ENCODE results near the gene ARHGAP12. TPM values are rescaled to one million over a fixed set of nuclear protein-coding genes. Genes with fewer than 3 reads are reported as not detected.

Gene ARHGAP12
- total and polyA plus RNA-seq, 2 donors (not counting 3 experiments of a cell fraction or from before 2014, with no cell fraction given): 5.8 to 19.3 TPM

- Histone ChIP-seq H3K9me3 (replicated peaks; ENCODE audit: control insufficient read depth, insufficient read depth, low read length) (no peaks in the 10 kb centered on the region), H3K4me1 (ENCODE audit: control insufficient read depth, extremely low read depth, insufficient read depth, low read length) (no peaks in the 10 kb centered on the region), H3K4me2 (ENCODE audit: insufficient read depth, low read length) (no peak overlapping the region), H2AFZ (ENCODE audit: low read depth, low read length) (no peak overlapping the region), H3K9me1 (replicated peaks; ENCODE audit: control insufficient read depth, extremely low read depth, insufficient read depth, low read length) (no peaks in the 10 kb centered on the region), H4K20me1 (replicated peaks; ENCODE audit: control insufficient read depth, extremely low read depth, insufficient read depth, low read length) (no peaks in the 10 kb centered on the region), H3K4me3 (replicated peaks in 1 of 3; ENCODE audit: insufficient read depth in 1 of 3, low read depth in 1 of 3, low read length in 3 of 3) (no peak overlapping the region), H3K9ac (replicated peaks; ENCODE audit: extremely low read depth, insufficient read depth, low read length) (no peak overlapping the region), H3K79me2 (ENCODE audit: control insufficient read depth, insufficient read depth, low read length) (no peaks in the 10 kb centered on the region), H3K27ac (ENCODE audit: insufficient read depth, low read depth, low read length) (no peak overlapping the region), H3K27me3 (ENCODE audit: control insufficient read depth in 2 of 2, insufficient read depth in 2 of 2, low read length in 2 of 2) (no peaks in the 10 kb centered on the region), H3K36me3 (ENCODE audit: control insufficient read depth in 2 of 2, extremely low read depth in 1 of 2, insufficient read depth in 2 of 2, low read length in 2 of 2) (no peaks in the 10 kb centered on the region)
- dilution Hi-C loops (cut with MboI; ENCODE audit: extremely low pct_ligation_motif_present, low sequenced_read_pairs): no loop called here
- intact Hi-C loops (cut with micrococcal nuclease): no loop called here
- CTCF ChIA-PET: interaction anchor here (4.8 kb wide), 1 partner anchor 10 kb away, joined by 21 read pairs; no protein-coding TSS in a partner anchor
- DNase-seq (ENCODE audit: low read depth, low spot score) (no peak), FAIRE-seq (peak; percentile 12)
- POLR2A ChIA-PET: no interaction called here
- TF ChIP-seq CTCF (IDR thresholded peaks at IDR 0.05; ENCODE audit: extremely low read depth in 1 of 2, insufficient read depth in 1 of 2, low read depth in 1 of 2, low read length in 2 of 2) (no peak), MAX (IDR thresholded peaks at IDR 0.05; ENCODE audit: insufficient read depth, insufficient read length) (no peak), EZH2 (IDR thresholded peaks at IDR 0.05; ENCODE audit: borderline replicate concordance, low read depth, low read length, severe bottlenecking) (no peak), POLR2A (IDR thresholded peaks at IDR 0.05; ENCODE audit: low read depth, low read length) (no peak), JUN (IDR thresholded peaks at IDR 0.05; ENCODE audit: borderline replicate concordance, insufficient read depth, insufficient read length, low read depth) (no peak), FOS (IDR thresholded peaks at IDR 0.05; ENCODE audit: borderline replicate concordance, insufficient read depth, low read length) (no peak), GATA2 (IDR thresholded peaks at IDR 0.05; ENCODE audit: insufficient read depth, insufficient read length, low read depth, low read length) (no peak), MYC (IDR thresholded peaks at IDR 0.05; ENCODE audit: low read depth, low read length) (no peak), POLR2AphosphoS5 (IDR thresholded peaks at IDR 0.05; ENCODE audit: insufficient read depth, low read depth, low read length) (no peak)
- BruUV-seq (replicated peaks): no TSS peak
Observed at GRCh38 chr10:31780717-31781116, 147.9 kb downstream of the ARHGAP12 start.

All from endothelial cell of umbilical vein (primary cell).